ENCODE measurements around the gene LPAR3. TPM values are rescaled to one million over a fixed set of nuclear protein-coding genes. Genes with fewer than 3 reads are reported as not detected.

The LPAR3 gene
- total RNA-seq, 2 donors from 2014 or later = 40.4 to 56.7 TPM

- H3K4me3 ChIP-seq = no peak overlapping the region
- DNase-seq (ENCODE audit: low spot score) = no peak
- H3K27me3 ChIP-seq = no peaks in the 10 kb centered on the region
- H3K27ac ChIP-seq = no peak overlapping the region
- TF ChIP-seq CTCF (IDR thresholded peaks at IDR 0.05) = no peak
- no peaks in the 10 kb centered on the region for H3K36me3 ChIP-seq
- H3K4me1 ChIP-seq = peaks cover 0 to 7% of the 10 kb centered on the region in 2 donors
- H3K9me3 ChIP-seq = no peaks in the 10 kb centered on the region
Measured at GRCh38 chr1:84800090-84801073, 92.6 kb downstream of the LPAR3 start.

GRCh38 chr1:84797603-84798002 is 95.4 kb downstream of the LPAR3 start:
- DNase-seq (ENCODE audit: low spot score) = no peak
- Histone ChIP-seq H3K27me3 (no peaks in the 10 kb centered on the region), H3K36me3 (no peaks in the 10 kb centered on the region), H3K27ac (peak overlapping the region; percentile 57 to 79), H3K9me3 (peaks cover 0 to 5% of the 10 kb centered on the region in 2 donors), H3K4me1 (peaks cover 0 to 8% of the 10 kb centered on the region in 2 donors), H3K4me3 (no peak overlapping the region)
- no peak for TF ChIP-seq CTCF (IDR thresholded peaks at IDR 0.05)

GRCh38 chr1:84795966-84796600 is 96.9 kb downstream of the LPAR3 start:
- peaks cover 0 to 11% of the 10 kb centered on the region in 2 donors for H3K9me3 ChIP-seq
- peaks cover 0 to 8% of the 10 kb centered on the region in 2 donors for H3K4me1 ChIP-seq
- no peaks in the 10 kb centered on the region for H3K36me3 ChIP-seq
- no peak overlapping the region for H3K4me3 ChIP-seq
- no peak for DNase-seq (ENCODE audit: low spot score)
- H3K27me3 ChIP-seq = no peaks in the 10 kb centered on the region
- TF ChIP-seq CTCF (IDR thresholded peaks at IDR 0.05) = no peak
- peak overlapping the region; percentile 16 to 79 for H3K27ac ChIP-seq

- Histone ChIP-seq H3K9me3 (peaks cover 0 to 11% of the 10 kb centered on the region in 2 donors), H3K27me3 (no peaks in the 10 kb centered on the region), H3K4me1 (peaks cover 0 to 8% of the 10 kb centered on the region in 2 donors), H3K4me3 (no peak overlapping the region), H3K27ac (peak overlapping the region in 1 of 2 donors; percentile 79), H3K36me3 (no peaks in the 10 kb centered on the region)
- TF ChIP-seq CTCF (IDR thresholded peaks at IDR 0.05) = no peak
- DNase-seq (ENCODE audit: low spot score) = no peak
Measured at GRCh38 chr1:84795213-84795612, 97.8 kb downstream of the LPAR3 start.

- Histone ChIP-seq H3K4me1 (peaks cover 0 to 8% of the 10 kb centered on the region in 2 donors), H3K27ac (no peak overlapping the region), H3K4me3 (no peak overlapping the region), H3K36me3 (no peaks in the 10 kb centered on the region), H3K27me3 (no peaks in the 10 kb centered on the region), H3K9me3 (peaks cover 0 to 11% of the 10 kb centered on the region in 2 donors)
- no peak for TF ChIP-seq CTCF (IDR thresholded peaks at IDR 0.05)
- no peak for DNase-seq (ENCODE audit: low spot score)
Measured at GRCh38 chr1:84792421-84792820, 100.6 kb downstream of the LPAR3 start.
